Measurements from ENCODE around the gene RALGAPA2.

Gene RALGAPA2

GRCh38 chr20:20454850-20455627, 257.4 kb downstream of the RALGAPA2 start:
- DNase-seq, result no peak

DNA sequence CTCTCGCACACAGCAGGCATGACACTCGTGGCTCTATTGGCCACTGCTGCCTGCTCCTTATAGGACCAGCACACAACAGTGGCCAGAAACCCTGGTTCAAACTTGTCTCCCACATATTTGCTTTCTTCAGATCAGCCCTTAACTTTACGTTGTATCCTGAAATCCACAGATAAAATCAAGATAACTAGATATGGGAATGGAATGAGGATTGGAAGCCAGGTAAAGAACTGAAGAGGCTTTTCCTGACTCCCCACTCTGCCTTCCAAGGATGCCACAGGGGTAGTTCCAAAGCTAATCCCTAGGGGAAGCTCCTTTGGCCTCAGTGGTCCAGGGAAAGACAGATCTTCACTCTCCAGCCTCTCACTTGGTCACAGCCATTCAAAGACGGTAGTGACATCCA, 258.1 kb downstream of the RALGAPA2 start:
- DNase-seq, result no peak

DNA sequence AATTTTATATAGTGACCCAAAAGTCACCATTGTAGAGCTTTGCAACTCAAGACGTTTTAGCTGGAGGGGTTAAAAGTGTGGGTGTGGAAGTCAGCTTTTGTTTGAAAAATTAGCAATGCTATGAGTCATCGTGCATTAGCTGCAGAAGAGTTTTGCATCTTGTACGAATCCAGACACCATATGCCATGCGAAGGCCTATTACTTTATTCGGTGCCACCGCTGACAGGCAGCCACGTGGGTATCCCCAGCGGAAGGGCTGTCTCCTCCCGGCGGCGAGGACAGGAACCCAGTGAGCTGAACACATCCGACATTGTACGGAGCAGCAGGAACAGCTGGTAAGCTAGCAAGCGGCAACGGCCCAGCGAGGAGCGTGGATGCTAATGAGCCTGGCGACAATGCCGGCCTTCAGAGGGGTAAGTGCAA, 260.2 kb downstream of the RALGAPA2 start:
- peak; percentile 93 for DNase-seq

DNA sequence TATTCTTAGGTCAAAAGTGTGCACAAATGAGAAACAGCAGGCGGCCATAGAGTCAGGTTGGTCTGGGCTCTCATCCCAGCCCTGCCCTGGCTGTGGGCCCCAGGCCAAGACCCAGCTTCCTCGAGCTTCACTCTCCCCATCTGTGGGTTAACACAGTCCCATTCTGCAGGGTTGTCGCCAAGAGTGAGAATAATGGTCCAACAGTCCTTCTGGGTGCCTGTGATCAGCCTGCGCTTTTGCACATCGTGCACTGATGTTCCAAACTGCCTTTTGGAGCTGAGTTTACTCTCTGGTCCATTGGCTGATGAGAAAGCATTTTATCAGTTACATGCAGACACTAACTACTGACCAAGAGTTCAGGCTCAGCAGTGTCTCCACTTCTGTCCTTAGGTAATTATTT, 261.9 kb downstream of the RALGAPA2 start:
- peak; percentile 61 for DNase-seq

DNA sequence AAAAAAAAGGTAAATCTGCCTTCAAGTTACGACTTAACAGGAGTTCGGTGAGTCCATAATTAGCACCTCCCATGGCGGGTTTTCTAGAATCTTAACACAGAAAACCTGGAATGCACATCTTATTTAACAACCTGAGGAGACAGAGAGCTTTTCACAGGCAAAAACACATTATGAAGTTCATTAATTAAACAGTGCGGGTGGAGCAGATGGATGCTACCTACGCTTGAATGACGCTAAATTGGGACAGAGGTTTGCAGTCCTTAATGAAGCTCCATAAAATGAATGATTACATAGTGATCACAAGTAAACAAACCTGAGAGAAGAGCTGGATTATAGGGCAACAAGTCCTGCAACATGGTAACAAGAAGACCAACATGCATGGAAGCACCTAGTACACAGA, 263.6 kb downstream of the RALGAPA2 start:
- no peak for DNase-seq

DNA sequence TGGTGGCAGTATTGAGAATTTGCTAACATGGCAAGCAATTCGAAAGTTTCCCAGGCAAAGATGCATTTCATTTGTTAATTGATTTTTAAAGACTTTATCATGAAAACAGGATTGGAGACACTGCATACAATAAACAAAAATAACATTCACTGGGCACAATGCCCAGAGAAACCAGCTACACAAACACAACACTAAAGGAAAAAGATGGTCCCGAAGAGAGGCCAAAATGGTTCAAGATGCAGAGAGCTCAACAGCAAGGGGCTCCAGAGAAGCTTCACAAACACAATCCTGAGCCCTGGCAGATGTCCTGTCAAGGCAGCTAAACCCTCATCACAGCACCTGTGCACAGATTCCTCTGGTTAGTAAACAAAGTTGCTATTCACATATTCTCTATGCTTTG, 265.2 kb downstream of the RALGAPA2 start:
- no peak for DNase-seq

DNA sequence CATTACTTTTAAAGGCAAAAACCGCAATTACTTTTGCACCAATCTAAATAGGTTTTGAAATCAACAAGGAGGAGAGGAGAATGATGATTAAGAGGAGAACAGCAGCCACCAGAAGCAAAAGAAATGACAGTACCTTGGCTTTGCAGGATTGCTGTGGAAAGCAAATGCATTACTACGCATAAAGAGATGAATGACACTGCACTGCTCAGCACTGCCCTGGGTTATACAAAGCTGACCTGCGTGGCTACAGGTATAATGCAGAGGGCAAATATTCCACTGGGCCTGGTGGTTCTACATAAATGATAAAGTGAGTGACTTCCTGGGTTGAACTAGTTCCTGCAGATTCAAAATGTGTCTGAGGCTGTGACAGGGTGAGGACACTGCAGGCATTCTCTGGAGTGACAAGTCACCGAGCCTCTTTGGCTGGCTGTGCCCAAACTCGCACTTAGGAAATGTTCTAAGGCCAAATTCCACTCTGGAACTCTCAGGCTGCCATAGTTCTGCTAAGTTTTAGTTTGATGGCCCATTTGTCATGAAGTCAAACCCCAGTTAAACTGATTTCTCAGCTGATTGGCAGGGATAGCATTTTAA, 265.9 kb downstream of the RALGAPA2 start:
- peak; percentile 35 for DNase-seq

DNA sequence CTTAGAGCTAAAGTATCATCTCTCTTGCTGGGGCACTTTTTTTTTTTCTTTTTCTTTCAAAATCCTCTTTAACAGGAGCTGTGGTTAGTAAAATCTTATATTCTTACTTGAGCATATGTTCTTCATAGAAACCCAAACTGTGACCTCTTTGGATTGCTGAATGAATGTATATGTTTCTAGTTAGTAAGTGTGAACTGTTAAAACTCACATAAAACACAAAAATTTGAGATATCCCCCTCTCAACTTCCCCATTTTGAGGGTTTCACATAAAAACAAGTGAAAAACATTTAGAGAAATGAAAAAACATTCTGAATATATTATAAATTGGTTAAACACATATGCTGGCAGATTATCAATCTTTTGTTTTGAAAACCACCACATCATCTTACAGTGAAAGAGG, 266.4 kb downstream of the RALGAPA2 start:
- DNase-seq, result no peak

DNA sequence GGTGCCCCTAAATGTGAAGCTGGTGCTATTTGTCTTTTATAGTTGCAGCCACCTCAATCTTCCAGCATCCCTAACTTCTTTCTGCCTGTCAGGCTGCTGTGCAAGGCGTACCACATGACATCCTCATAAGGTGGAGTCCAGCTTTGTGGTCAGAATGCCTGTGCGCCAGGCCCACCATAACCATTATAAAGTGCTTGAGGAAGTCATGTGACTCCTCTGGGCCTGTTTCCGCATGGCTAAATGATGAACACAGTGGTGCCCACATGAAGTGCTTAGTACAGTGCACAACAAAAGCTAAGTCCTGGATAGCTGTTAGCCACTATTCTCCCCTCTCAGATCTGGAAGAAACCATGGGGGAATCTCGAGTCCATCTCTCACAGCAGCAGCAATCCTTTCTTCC, 268.9 kb downstream of the RALGAPA2 start:
- no peak for DNase-seq

DNA sequence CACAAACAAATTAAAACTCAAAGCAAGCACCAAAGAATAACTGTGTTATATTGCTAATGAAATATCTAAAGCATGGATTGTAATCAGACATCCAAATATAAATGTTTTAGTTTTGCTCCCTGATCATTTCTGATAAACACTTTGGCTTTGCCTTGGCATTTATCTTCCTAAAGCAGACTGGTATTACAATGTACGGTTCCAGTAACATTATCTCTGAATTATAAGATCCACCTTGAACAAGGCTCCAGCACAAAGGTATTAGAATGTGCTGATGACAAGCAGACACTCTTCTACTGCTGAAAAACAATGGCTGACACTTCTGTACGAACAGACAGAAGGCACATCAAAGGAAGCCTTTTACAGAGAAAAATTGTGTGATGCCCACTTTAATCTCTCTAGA, 270.0 kb downstream of the RALGAPA2 start:
- no peak for DNase-seq

DNA sequence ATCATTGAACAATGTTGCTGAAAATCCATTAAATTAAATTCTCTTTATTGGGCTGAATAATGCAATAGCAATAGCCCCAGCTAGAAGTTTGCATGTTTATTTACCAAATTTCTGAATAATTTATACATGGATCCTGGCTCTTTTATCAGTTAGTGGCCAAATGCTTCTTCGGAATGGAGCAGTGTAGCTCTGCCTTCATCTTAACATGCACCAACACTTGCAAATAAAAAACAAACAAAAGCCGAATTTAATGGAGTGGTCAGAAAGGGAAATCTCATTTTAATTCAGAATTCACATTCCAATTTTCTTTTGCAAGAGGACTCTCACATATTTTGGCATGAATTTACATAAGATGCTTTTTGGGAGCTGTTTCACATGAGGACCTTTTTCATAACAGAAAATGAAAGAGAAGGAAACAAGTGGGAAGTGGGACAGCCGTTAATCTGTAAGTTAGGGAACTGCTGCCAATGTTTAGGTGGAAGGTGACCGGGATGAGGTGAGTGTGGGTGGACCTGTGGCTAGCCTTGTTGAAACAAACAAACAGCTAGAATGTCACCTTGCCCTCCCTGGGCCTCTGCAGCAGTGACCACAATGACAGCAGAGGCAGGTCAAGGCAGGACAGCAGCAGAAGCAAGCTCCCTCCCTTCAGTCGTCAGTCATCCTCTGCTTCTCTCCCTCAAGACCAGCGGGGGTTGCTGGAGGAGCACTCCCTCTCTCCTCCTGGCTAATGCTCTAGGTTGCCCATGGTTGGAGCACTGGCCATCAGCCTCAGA, 271.4 kb downstream of the RALGAPA2 start:
- no peak for DNase-seq

DNA sequence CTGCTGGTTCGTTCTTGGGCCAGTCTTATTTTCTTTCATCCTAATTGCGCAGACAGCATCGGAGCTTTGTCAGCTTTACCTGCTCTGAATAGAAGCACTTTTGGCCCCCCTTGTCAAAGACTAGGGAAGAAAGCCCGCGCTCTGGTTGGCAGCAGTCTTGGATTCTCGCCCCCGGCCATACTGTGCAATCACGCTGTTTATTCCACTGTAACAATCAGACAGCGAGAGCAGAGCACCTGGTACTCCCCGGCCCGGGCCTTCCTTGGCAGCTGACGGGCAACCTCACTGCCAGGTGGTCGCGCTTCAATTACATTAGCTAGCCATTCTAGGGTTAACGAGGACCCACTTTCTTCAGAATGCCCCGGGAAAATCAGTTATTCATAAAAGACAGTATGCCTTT, 272.0 kb downstream of the RALGAPA2 start:
- no peak for DNase-seq

GRCh38 chr20:20439602-20440190, 272.7 kb downstream of the RALGAPA2 start:
- DNase-seq, result no peak

DNA sequence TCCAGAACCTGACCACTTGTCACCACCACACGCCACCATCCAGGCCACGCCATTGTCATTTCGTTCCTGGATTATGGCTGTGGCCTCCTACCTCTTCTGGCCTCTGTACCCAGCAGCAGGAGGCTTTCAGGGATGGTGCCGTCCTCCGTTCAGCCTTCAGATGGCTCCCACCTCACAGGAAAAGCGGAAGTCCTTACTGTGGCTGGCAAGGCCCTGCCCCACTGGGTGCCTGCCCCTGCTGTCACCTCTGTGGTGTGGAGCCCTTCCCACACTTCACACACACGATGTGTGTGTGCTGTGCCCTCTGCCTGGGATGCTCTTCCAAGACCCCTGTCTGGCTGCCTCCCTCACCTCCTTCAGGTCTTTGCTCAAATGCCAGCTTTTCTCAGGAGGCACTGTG, 275.1 kb downstream of the RALGAPA2 start:
- DNase-seq, result no peak

GRCh38 chr20:20436689-20437088, 275.8 kb downstream of the RALGAPA2 start:
- DNase-seq, result no peak

DNA sequence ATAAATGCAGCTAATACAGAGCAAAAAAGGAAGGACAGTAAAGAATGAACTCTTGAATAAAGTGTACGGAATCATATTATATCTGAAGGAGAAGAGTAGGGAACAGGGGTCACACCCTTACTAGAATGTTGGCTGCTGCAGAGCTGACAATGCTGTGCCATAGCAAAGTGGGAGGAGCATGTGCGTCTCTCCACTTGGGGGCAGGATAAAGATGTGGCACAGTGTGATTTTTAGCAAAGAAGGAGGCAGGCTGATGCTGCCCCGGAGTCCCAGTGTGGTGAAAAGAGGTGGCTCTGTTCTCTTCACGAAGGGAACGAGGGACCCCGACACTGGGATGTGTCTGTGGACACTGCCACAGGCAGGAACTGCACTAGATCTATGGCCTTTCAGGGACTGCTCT, 277.0 kb downstream of the RALGAPA2 start:
- DNase-seq, result peak; percentile 48

GRCh38 chr20:20432618-20433286, 279.7 kb downstream of the RALGAPA2 start:
- DNase-seq, result no peak

DNA sequence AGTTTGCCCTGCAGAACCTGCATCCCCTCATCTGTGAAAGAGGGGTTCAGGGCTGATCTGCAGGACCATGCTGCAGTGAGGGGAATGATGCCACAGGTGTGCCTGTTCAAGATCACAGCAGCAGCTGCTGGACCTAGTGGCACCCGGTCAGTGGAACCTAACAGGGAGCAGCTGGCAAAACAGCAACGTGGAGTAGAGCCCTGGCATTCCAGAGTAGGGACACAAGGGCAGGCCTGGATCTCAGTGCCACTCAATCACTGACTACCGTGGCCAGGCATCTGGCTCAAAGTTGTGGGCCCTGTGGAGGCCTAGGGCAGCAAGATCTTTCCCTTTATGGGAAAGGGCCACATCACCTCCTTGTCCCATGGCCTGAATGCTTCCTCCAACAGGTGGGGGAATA, 282.4 kb downstream of the RALGAPA2 start:
- no peak for DNase-seq

DNA sequence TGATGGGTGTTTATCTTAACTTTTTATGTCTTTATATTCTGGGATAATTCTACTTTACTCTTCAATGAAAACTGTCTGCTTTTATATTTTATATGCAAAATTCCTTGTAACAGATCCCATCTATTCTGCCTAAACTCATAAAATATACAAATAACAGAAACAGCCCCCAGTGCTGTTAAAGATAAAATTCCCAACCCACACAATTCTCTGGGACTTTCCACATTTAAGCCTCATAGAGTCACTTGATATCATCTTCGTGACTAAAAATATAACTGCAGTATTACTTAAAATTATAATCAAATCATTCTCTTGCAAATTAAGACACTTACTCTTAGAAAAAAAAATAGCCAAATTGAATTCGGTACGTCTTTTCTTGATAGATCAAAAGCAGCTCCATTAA, 284.4 kb downstream of the RALGAPA2 start:
- no peak for DNase-seq

- DNase-seq, result no peak
Measured at GRCh38 chr20:20427227-20427864, 285.1 kb downstream of the RALGAPA2 start.

DNA sequence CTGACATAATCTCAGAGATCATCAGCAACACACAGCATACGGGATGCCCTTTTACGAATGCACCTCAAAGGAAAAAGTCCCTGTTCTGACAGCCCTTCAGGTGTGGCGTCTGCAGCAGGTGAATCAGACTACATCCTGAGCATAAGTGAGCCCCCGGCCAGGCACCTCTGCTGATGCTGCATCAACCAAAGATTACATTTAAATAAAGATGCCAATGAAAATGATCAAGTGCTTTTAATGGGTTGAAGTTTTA, 285.9 kb downstream of the RALGAPA2 start:
- DNase-seq, result no peak

DNA sequence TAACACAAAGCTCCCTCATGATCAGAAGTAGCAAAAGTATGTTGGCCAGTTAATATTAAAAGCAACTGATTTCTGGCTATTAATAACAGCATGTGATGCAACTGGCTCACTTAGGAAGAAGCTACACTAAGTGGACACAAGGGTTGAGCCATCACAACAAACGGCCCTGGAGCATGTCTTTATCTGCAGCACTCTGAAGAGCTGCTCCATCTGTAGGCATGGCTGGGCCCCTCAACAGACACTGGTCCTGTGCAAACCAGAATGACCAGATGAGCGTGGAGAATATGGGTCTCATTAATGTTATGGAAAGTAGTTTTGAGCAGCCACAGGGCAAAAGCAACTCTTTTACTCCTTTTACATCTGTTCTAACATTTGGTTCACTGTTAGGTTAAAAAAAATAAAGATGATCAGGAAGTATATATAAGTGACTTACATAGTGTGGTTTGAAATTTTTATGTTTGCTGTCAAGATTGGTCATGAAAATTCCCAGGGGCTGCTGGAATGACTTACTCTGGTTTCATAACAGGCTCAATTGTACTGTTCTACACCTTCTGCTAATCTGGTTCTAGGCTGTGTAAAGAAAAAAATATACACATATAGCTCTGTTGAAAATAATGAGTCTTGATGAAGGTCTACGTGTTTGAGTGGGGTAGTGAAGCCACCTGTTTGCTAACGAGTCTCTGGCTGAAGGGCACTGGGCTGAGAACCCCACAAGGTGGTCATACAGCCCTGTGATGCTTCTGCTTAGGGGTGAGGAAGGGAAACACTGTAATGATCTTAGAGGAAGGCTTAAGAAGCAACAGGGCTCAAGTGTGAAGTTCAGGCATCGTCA, 286.4 kb downstream of the RALGAPA2 start:
- DNase-seq, result no peak

Data from midbrain (tissue), 1 donor.